NOMO-1 treated with dmso at 0.1 percent for 144 hours (cell line): Measurements from ENCODE around the gene SPRN.

ENCODE experiments used
- DNase-seq: peaks from one replicate; lab custom pipeline; 2025; ENCODE audit not compliant: unreplicated experiment; lab: John Stamatoyannopoulos, UW

SPRN gene

GRCh38 chr10:133411523-133412380 is 12.7 kb downstream of the SPRN start:
- no peak for DNase-seq

- no peak for DNase-seq
These were observed 18.4 kb downstream of the SPRN start for GRCh38 chr10:133405844-133406527.

- DNase-seq = no peak
These were observed 19.2 kb downstream of the SPRN start for GRCh38 chr10:133405272-133405671.

- DNase-seq = no peak
These were observed 20.6 kb downstream of the SPRN start for GRCh38 chr10:133403784-133404183.

GRCh38 chr10:133403359-133403758 is 21.1 kb downstream of the SPRN start:
- no peak for DNase-seq

GRCh38 chr10:133401981-133402725 is 22.3 kb downstream of the SPRN start:
- DNase-seq = no peak

GRCh38 chr10:133401500-133401899 is 22.9 kb downstream of the SPRN start:
- no peak for DNase-seq

GRCh38 chr10:133400624-133401424 is 23.6 kb downstream of the SPRN start:
- no peak for DNase-seq

GRCh38 chr10:133399123-133399601 is 25.3 kb downstream of the SPRN start:
- DNase-seq = no peak

GRCh38 chr10:133397938-133398337 is 26.5 kb downstream of the SPRN start:
- no peak for DNase-seq

- DNase-seq = no peak
These were observed 28.3 kb downstream of the SPRN start for GRCh38 chr10:133396035-133396624.

- no peak for DNase-seq
These were observed 29.6 kb downstream of the SPRN start for GRCh38 chr10:133394801-133395221.

GRCh38 chr10:133394064-133394663 is 30.3 kb downstream of the SPRN start, which contains the start of gene MTG1:
Gene MTG1 (plus strand): TSS chr10:133394157. CDS start chr10:133394221, 64 bp downstream.
- DNase-seq = peak; percentile 91

GRCh38 chr10:133393401-133394063 is 30.9 kb downstream of the SPRN start:
- no peak for DNase-seq

- no peak for DNase-seq
These were observed 32.5 kb downstream of the SPRN start for GRCh38 chr10:133391761-133392518.

- DNase-seq = no peak
These were observed 33.2 kb downstream of the SPRN start for GRCh38 chr10:133391249-133391635.

GRCh38 chr10:133390597-133391248 is 33.7 kb downstream of the SPRN start:
- no peak for DNase-seq
